ENCODE data around the gene CAPN12. TPM values are rescaled to one million over a fixed set of nuclear protein-coding genes. Genes with fewer than 3 reads are reported as not detected.

CAPN12 gene
- total RNA-seq, 1 experiment from 2014 or later, result 8.8 TPM

DNA sequence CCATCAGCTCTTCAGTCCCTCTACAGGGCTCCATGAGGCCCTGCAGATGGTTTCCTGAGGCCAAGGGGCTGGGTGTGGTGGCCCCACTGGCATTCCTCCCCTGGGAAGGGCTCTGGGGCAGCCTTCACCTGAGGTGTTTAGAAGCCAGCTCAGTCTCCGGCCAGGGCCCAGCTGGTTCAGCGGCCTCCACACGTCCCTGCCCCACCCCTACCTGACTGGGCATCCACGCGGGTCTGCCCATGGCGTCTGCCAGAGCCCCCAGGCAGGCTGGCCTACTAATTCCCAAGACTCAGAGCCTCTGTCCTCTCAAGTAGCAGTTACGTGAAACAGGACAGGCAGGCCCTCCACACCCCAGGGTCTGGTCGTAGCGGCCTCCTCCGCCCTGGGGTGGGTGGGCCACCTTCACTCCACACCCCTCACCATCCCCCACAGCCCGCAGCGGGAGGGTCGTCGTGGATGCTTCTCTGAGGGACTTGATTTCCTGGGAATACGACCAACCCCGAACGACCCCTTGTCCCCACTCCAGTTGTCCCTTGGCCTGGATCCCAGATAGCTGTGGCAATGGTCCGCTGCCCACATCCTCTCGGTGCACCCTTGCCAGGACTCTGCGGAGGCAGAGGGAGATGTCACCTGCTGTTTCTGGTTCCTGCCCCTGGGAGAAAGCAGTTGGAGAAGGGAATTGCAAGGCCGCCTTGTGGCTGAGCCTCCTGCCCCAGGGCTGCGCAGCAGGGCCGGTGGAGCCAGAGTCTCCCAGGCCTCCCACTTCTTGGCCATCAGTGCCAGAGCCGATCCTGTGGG is 24.3 kb downstream of the CAPN12 start:
- intact Hi-C loops (cut with micrococcal nuclease), result no loop called here
- no peaks in the 10 kb centered on the region; a peak in 1 of 4 replicates for H3K4me1 ChIP-seq (ENCODE audit: control insufficient read depth in 1 of 2, insufficient read depth in 2 of 2, low read length in 2 of 2)
- ChIA-PET CTCF (interaction anchor here (1.4 to 1.7 kb wide), 2 partner anchors 83 to 317 kb away, joined by 3 to 4 read pairs; partner anchors contain the start of gene FAM98C), RAD21 (ENCODE audit: low non-redundant PET in 1 of 2, low total read pairs in 2 of 2, uncharacterized antibody in 2 of 2, unreplicated experiment in 2 of 2) (no interaction called here), POLR2A (no interaction called here)
- H3K79me2 ChIP-seq (ENCODE audit: insufficient read depth, low read length), result peaks cover 17% of the 10 kb centered on the region; the same call in 1 of the 2 replicates
- H3K36me3 ChIP-seq (ENCODE audit: control insufficient read depth in 1 of 2, insufficient read depth in 2 of 2, low read length in 2 of 2), result peaks cover 26 to 81% of the 10 kb centered on the region in 2 experiments
- peak; percentile 5; the same call in 1 of the 2 replicates for ATAC-seq
- no peaks in the 10 kb centered on the region for H4K20me1 ChIP-seq (ENCODE audit: insufficient read depth)
- BruUV-seq (replicated peaks), result no TSS peak
- H3K27me3 ChIP-seq (ENCODE audit: insufficient read depth, low read length), result no peaks in the 10 kb centered on the region
- H3K4me3 ChIP-seq (replicated peaks in 1 of 2; ENCODE audit: low read depth in 1 of 2, low read length in 2 of 2), result no peak overlapping the region
- no peak for DNase-seq (ENCODE audit: low read depth, low spot score)
- H3K9me3 ChIP-seq (ENCODE audit: control insufficient read depth in 1 of 2, insufficient read depth in 1 of 2, low read depth in 1 of 2, low read length in 2 of 2), result no peaks in the 10 kb centered on the region
- H3K9me2 ChIP-seq (ENCODE audit: insufficient read depth), result no peaks in the 10 kb centered on the region
- no peak overlapping the region for H3K9ac ChIP-seq (ENCODE audit: low read length)
- TF ChIP-seq ELF1 (IDR thresholded peaks at IDR 0.05; ENCODE audit: borderline replicate concordance, low read depth) (no peak), SRF (IDR thresholded peaks at IDR 0.05; ENCODE audit: low read depth) (no peak), POLR2AphosphoS5 (IDR thresholded peaks at IDR 0.05; ENCODE audit: low read depth, low read length) (no peak), FOSL1 (IDR thresholded peaks at IDR 0.05; ENCODE audit: low read depth) (no peak), YY1 (IDR thresholded peaks at IDR 0.05; ENCODE audit: extremely low read depth, insufficient replicate concordance, low read depth, low read length) (no peak), ZBTB33 (IDR thresholded peaks at IDR 0.05; ENCODE audit: extremely low read depth, insufficient replicate concordance, low read length) (no peak), CTCF (IDR thresholded peaks at IDR 0.05 in 2 of 3, conservative IDR thresholded peaks at IDR 0.05 in 1 of 3; ENCODE audit: borderline replicate concordance in 1 of 3, insufficient read depth in 1 of 3, low read depth in 2 of 3, low read length in 2 of 3) (no peak), ZFX (IDR thresholded peaks at IDR 0.05) (no peak), JUND (IDR thresholded peaks at IDR 0.05) (no peak), ZNF274 (IDR thresholded peaks at IDR 0.05; ENCODE audit: low read depth, low read length) (no peak), TCF7L2 (IDR thresholded peaks at IDR 0.05; ENCODE audit: borderline replicate concordance, extremely low read depth, insufficient read depth, insufficient read length) (no peak), MAX (IDR thresholded peaks at IDR 0.05) (no peak), EGR1 (IDR thresholded peaks at IDR 0.05; ENCODE audit: low read depth) (no peak), SIN3A (IDR thresholded peaks at IDR 0.05; ENCODE audit: low read depth) (no peak)
- TF ChIP-seq, protein P1, sequence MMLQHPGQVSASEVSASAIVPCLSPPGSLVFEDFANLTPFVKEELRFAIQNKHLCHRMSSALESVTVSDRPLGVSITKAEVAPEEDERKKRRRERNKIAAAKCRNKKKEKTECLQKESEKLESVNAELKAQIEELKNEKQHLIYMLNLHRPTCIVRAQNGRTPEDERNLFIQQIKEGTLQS (IDR thresholded peaks at IDR 0.05), result no peak
- H3K27ac ChIP-seq (ENCODE audit: low read depth, low read length), result peak overlapping the region; percentile 17; the same call in 1 of the 2 replicates
- no peak overlapping the region for H2AFZ ChIP-seq (ENCODE audit: low read depth, low read length, poor library complexity, severe bottlenecking)
- no peak overlapping the region for H3K4me2 ChIP-seq (ENCODE audit: low read length)
